Neural cell (in vitro differentiated cells): Measurements from ENCODE around the gene MPP1. TPM values are rescaled to one million over a fixed set of nuclear protein-coding genes. Genes with fewer than 3 reads are reported as not detected.

Experiments
- H2AFZ ChIP-seq: fragments of 200-600, 300-800 bp; sonication (generic), shearing (Covaris generic); 2 replicates; pipeline ENCODE4 v1.6.0; 2014; ENCODE audit warnings: low read depth, mild to moderate bottlenecking, antibody characterized with exemption, low read length, moderate library complexity
- H3F3A ChIP-seq: fragments of 200-600 bp; shearing (Covaris generic); 2 replicates; pipeline ENCODE4 v1.6.1; 2016; ENCODE audit warnings: mild to moderate bottlenecking, moderate library complexity, mixed read lengths, antibody characterized with exemption, low read length; ENCODE audit not compliant: insufficient read depth, poor library complexity, severe bottlenecking
- H3K27ac ChIP-seq: fragments of 200-600, 300-800 bp; sonication (generic), shearing (Covaris generic); 2 replicates; pipeline ENCODE4 v1.5.1; 2014; ENCODE audit warnings: mild to moderate bottlenecking, low read length, moderate library complexity
- H3K27me3 ChIP-seq: fragments of 300-800, 200-600 bp; sonication (generic), shearing (Covaris generic); 2 replicates; pipeline ENCODE4 v1.6.0; 2014; ENCODE audit warnings: mild to moderate bottlenecking, low read depth, low read length, moderate library complexity; ENCODE audit not compliant: insufficient read depth
- H3K36me3 ChIP-seq: fragments of 300-800, 200-600 bp; sonication (generic), shearing (Covaris generic); 2 replicates; pipeline ENCODE4 v1.5.1; 2014; ENCODE audit warnings: mild to moderate bottlenecking, antibody characterized with exemption, low read length, moderate library complexity; ENCODE audit not compliant: insufficient read depth
- H3K4me2 ChIP-seq: fragments of 300-800, 200-600 bp; sonication (generic), shearing (Covaris generic); 2 replicates; pipeline ENCODE4 v1.6.0; 2014; ENCODE audit warnings: mild to moderate bottlenecking, low read length
- H3K4me3 ChIP-seq: fragments of 300-800, 200-600 bp; sonication (generic), shearing (Covaris generic); 2 replicates; pipeline ENCODE4 v1.5.1; 2014; ENCODE audit warnings: mild to moderate bottlenecking, low read length, moderate library complexity
- H3K79me2 ChIP-seq: fragments of 200-600 bp; shearing (Covaris generic); replicated peaks from 2 replicates; pipeline ENCODE4 v1.6.0; 2014; ENCODE audit warnings: mild to moderate bottlenecking, low read length, moderate library complexity; ENCODE audit not compliant: insufficient read depth
- H3K9ac ChIP-seq: fragments of 300-800, 200-600 bp; sonication (generic), shearing (Covaris generic); 2 replicates; pipeline ENCODE4 v1.6.1; 2016; ENCODE audit warnings: mild to moderate bottlenecking, low read length, mixed read lengths
- H3K9me2 ChIP-seq: fragments of 200-600 bp; shearing (Covaris generic); 2 replicates; pipeline ENCODE4 v1.6.1; 2016; ENCODE audit warnings: mild to moderate bottlenecking, low read length, mixed read lengths; ENCODE audit not compliant: insufficient read depth
- H3K9me3 ChIP-seq: fragments of 200-600, 300-800 bp; sonication (generic), shearing (Covaris generic); 2 replicates; pipeline ENCODE4 v1.6.1; 2016; ENCODE audit warnings: mild to moderate bottlenecking, mixed run types, low read length, moderate library complexity, mixed read lengths
- H4K20me1 ChIP-seq: fragments of 200-600 bp; shearing (Covaris generic); 2 replicates; pipeline ENCODE4 v1.6.1; 2016; ENCODE audit warnings: mild to moderate bottlenecking, mixed run types; ENCODE audit not compliant: insufficient read depth
- CTCF ChIP-seq: fragments of 450-650 bp; IDR thresholded peaks from 2 replicates; pipeline ENCODE4 v1.5.1; 2014; ENCODE audit warnings: antibody characterized with exemption, mild to moderate bottlenecking, moderate library complexity; ENCODE audit not compliant: poor library complexity, severe bottlenecking
- EP300 ChIP-seq: fragments of 450-650 bp; conservative IDR thresholded peaks from 2 replicates; pipeline ENCODE4 v1.6.1; 2014; ENCODE audit warnings: antibody characterized with exemption, mild to moderate bottlenecking, moderate library complexity; ENCODE audit not compliant: poor library complexity, severe bottlenecking
- EZH2 ChIP-seq: fragments of 200-600, 300-800 bp; shearing (Covaris generic), sonication (generic); IDR thresholded peaks from 2 replicates; pipeline ENCODE4 v1.6.1; 2014; ENCODE audit warnings: antibody characterized with exemption, low read length, borderline replicate concordance, mild to moderate bottlenecking; ENCODE audit not compliant: insufficient read depth, poor library complexity, severe bottlenecking
- MXI1 ChIP-seq: fragments of 450-650 bp; conservative IDR thresholded peaks from 2 replicates; pipeline ENCODE4 v1.6.1; 2014; ENCODE audit warnings: antibody characterized with exemption, mild to moderate bottlenecking; ENCODE audit not compliant: poor library complexity, severe bottlenecking
- POLR2AphosphoS5 ChIP-seq: IDR thresholded peaks from 2 replicates; pipeline ENCODE4 v1.6.1; 2012
- RAD21 ChIP-seq: fragments of 450-650 bp; conservative IDR thresholded peaks from 2 replicates; pipeline ENCODE4 v1.6.1; 2014; ENCODE audit warnings: antibody characterized with exemption, mild to moderate bottlenecking, moderate library complexity
- REST ChIP-seq: IDR thresholded peaks from 2 replicates; pipeline ENCODE4 v1.6.1; 2012; ENCODE audit warnings: borderline replicate concordance
- SMC3 ChIP-seq: fragments of 450-650 bp; conservative IDR thresholded peaks from 2 replicates; pipeline ENCODE4 v1.6.1; 2014; ENCODE audit warnings: antibody characterized with exemption, mild to moderate bottlenecking, moderate library complexity; ENCODE audit not compliant: poor library complexity
- TAF1 ChIP-seq: IDR thresholded peaks from 2 replicates; pipeline ENCODE4 v1.6.1; 2012; ENCODE audit warnings: low read depth
- polyA plus RNA-seq: library from polyadenylated mRNA; depleted of rRNA; stranded (reverse); fragments of >200 nt; gene quantifications from 2 replicates; pipeline ENCODE4 v1.2.3, GENCODE V29; 2014

Gene MPP1
- polyA plus RNA-seq, 1 donor from 2014 or later, result 17.5 TPM

GRCh38 chrX:154732421-154733065 is 72.7 kb downstream of the MPP1 start:
- Histone ChIP-seq H3K9me3 (no peaks in the 10 kb centered on the region), H4K20me1 (no peaks in the 10 kb centered on the region), H3K9me2 (no peaks in the 10 kb centered on the region), H3K9ac (no peak overlapping the region), H3K36me3 (no peaks in the 10 kb centered on the region), H2AFZ (no peak overlapping the region), H3K79me2 (no peaks in the 10 kb centered on the region), H3K27ac (no peak overlapping the region), H3K27me3 (no peaks in the 10 kb centered on the region), H3F3A (no peaks in the 10 kb centered on the region), H3K4me2 (no peak overlapping the region), H3K4me3 (no peak overlapping the region)
- TF ChIP-seq REST (no peak), CTCF (no peak), RAD21 (no peak), MXI1 (no peak), POLR2AphosphoS5 (no peak), SMC3 (no peak), EZH2 (no peak), TAF1 (no peak), EP300 (no peak)

- H4K20me1 ChIP-seq, result no peaks in the 10 kb centered on the region
- no peak overlapping the region for H3K4me2 ChIP-seq
- no peaks in the 10 kb centered on the region for H3K9me3 ChIP-seq
Measured at GRCh38 chrX:154731881-154732280, 73.4 kb downstream of the MPP1 start.

More at GRCh38 chrX:154731881-154732280, 73.4 kb downstream of the MPP1 start:
- Histone ChIP-seq H3K27me3 (no peaks in the 10 kb centered on the region), H3K9ac (no peak overlapping the region), H3F3A (no peaks in the 10 kb centered on the region), H3K9me2 (no peaks in the 10 kb centered on the region), H2AFZ (no peak overlapping the region), H3K27ac (no peak overlapping the region), H3K79me2 (no peaks in the 10 kb centered on the region), H3K36me3 (no peaks in the 10 kb centered on the region), H3K4me3 (no peak overlapping the region)
- TF ChIP-seq TAF1 (no peak), REST (no peak), EP300 (no peak), RAD21 (no peak), CTCF (no peak), SMC3 (no peak), EZH2 (no peak), POLR2AphosphoS5 (no peak)
